GM18951 (cell line): Measurements from ENCODE around the gene HS3ST3A1.

Experiments
- POLR2A ChIP-seq: IDR thresholded peaks from 4 replicates; pipeline ENCODE4 v1.6.1; 2011; ENCODE audit warnings: mild to moderate bottlenecking; ENCODE audit not compliant: insufficient read length, insufficient read depth; ENCODE audit errors: extremely low read depth
- in situ Hi-C: fragments of 300-500 bp; cut with MboI; formaldehyde crosslinking; loops from one replicate; pipeline ENCODE4 v1.12.0; 2022; ENCODE audit warnings: low sequenced_read_pairs, mixed read lengths, inconsistent platforms; ENCODE audit not compliant: unreplicated experiment

HS3ST3A1 gene

DNA sequence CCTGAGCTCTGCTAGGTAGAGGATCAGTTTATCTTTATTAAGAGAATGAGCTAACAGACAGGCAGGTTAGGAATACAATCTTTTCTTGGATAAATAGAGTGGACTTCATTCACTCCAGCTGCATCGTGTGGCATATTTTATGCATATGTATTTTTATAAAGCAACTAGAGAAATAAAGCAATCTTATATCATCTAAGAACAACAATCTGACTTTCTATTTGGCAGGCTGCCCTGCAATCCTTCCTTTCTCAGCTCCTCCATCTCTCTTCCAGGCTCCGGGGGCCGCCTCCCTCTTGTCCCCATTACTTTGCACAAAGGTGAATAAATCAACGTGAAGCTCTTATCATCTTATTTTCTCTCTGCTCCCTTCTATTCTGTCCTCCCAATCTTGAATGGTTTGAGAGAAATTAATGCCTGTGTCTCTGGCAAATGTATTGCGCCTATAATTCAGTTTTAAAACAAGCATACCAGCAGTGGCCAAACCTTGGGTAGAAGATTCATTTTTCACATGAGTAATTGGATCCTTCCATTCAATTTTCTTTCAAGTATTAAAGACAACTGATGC lies 64.5 kb downstream of the HS3ST3A1 start:
- in situ Hi-C loops, result no loop called here

DNA sequence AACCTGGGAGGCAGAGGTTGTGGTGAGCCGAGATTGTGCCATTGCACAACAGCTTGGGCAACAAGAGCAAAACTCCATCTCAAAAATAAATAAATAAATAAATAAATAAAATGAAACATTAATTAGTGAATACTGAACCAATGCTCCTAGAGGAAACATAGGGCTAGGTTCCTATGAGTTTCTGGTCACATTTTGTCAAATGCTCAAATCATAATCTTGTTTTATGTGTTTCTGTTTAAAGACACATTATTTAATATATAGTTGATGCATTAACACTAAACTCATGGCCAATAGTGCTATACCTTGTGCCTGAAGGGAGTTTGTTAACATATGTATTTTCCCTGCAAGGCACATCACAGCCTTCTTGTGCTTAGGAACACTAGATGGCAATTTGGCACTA lies 66.8 kb downstream of the HS3ST3A1 start:
- TF ChIP-seq POLR2A, result no peak
- in situ Hi-C loops, result no loop called here

More for the DNA sequence above, 64.5 kb downstream of the HS3ST3A1 start:
- TF ChIP-seq POLR2A, result no peak

DNA sequence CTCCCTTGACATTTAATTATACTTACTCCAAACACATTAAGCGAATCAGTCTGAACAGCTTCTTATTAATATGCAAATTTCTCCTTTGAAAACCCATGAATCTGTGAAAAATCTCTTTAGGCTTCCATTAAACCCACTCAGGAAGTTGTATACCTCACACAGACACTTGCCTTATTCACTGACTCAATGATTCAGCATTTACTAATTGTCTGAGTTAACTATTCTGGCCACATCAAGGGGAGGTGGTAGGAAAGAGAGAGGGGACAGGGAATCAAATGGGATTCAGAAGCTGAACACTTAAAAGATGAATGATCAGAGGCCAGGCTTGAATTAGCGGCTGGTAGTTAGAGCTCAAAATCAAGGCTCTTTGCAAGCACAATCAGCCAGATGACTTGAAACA lies 70.0 kb downstream of the HS3ST3A1 start:
- in situ Hi-C loops, result no loop called here
- no peak for TF ChIP-seq POLR2A

DNA sequence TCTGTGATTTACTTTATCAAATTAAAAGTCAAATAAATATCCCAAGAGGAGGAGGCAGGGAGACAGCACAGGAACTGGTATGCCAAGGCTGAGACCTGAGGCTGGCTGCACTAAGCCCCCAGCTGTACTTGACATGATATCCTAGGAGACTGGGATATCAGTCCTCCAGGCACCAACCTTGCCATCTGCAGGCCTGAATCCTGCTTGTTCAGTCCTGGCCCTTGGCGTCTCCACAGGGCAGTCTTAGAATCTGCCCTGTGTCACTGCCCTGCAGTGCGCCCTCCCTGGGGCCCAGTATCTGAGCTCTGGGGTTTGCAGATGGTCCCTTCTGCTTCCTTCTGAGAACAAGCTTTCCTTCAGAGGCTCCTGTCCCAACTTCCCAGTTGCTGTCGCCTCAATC lies 75.9 kb downstream of the HS3ST3A1 start:
- no peak for TF ChIP-seq POLR2A
- in situ Hi-C loops, result no loop called here

DNA sequence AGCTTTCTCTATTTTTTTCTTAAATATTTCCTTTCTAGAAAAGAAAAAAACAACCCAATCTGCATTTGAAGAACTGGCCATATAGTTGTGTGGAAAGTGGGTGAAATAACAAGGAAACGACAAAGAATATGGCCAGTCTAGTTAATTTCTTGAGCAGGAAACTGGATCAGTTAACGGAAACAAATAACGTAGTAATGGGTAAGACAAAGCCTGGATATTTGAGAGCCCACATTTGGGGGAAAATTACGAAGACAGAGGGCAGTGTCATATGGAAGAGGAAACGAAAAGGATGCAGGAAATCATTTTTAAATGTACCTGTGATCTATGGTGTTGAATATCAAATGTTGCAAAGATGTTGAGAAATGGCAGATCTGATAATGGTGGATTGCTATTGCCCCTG lies 78.6 kb downstream of the HS3ST3A1 start:
- in situ Hi-C loops, result no loop called here
- TF ChIP-seq POLR2A, result no peak

DNA sequence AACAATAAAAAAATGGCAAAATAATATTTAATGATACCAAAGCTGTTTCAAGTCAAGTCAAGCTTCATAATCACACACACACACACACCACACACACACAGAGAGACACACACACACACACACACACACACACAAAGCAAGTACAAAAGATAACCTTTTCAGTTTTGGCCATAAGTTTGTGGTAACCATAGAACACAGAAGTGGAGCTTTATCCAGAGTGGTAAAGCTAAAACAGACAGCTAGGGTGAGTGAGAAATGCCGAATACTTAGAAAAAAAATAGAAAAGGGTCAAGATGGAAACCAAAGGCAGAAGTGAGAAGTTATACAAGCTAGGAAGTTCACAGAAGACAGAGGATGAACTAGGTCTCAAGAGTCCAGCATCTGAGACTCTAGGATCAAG lies 79.0 kb downstream of the HS3ST3A1 start:
- in situ Hi-C loops, result no loop called here
- no peak for TF ChIP-seq POLR2A

DNA sequence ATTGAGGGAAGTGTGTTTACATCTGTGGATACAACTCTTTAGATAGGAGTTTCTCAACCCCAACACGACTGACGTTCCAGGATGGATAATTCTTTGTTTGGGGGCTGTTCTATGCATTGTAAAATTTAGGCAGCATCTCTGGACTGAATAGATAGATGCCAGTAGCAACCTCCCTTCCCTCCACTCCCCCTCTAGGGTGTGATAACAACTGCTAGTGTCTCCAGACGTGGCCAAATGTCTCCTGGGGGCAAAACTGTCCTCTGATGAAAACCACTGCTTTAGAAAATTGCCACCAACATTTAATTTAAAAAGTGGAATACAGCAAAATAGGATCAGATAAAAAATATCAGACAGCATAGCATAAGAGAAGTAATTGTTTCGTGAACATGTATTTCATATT lies 79.9 kb downstream of the HS3ST3A1 start:
- TF ChIP-seq POLR2A, result no peak
- in situ Hi-C loops, result no loop called here

DNA sequence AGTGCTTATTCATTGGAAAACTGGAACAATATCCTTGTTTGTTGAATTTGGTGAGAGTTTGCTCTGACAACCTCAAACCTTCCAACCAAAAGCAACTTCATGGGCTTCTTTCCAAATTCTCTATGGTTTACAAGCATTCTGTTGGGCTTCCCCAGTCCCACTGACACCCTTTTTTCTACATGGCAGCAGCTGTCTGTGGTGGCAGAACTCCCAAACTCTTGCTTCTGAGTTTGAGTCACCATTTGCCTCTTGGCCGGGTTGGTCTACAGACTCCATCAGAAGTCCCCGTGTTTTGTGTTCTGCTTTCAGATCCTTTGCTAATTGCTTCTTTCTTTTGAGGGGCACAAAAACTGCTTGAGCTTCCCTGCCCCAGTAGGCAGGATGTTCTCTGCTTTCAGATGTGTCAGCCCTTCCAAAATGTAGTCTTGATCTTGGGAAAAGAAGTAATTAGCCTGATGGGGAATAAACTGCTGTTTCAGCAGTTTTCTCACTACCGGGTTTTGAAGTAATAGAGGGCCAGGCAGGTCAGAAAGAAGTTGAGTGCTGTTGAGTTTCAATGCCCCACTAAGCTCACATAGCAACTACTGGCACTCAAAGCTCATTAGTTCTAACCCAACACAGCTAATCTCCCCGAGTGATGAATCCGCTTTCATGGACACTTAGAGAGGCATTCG lies 80.7 kb downstream of the HS3ST3A1 start:
- TF ChIP-seq POLR2A, result no peak
- in situ Hi-C loops, result no loop called here

DNA sequence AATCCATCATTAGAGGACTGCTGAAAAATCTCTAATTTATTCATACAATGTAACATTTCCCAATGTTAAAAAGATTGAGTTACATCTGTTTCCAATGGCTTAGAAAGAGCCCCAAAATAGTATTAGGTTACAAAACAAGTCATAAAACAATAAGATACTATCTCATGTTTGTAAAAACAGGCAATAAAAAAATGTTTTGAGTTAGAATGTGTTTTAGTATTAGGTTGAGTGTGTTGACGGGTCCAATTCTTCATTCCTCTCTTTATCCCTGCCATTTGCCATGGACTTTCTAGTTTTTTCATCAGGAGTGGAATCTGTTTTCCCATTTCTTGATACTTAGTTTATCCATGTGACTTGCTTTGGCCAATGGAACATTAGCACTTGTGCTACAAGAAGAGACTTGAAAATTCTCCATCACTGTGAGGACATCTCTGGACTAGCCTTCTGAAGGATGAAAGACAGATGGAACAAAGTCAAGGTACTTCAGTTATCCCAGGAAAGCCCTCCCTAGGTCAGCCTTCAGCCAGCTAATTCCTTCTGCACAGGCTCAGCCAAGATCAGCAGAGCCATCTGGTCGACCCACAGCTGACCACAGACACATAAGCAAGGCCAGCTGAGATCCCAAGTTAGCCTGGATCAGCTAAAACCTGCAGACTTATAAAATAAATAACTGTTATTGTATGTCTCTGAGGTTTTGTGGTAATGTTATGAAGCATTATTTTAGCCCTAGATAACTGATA lies 83.3 kb downstream of the HS3ST3A1 start:
- in situ Hi-C loops, result no loop called here
- TF ChIP-seq POLR2A, result no peak

DNA sequence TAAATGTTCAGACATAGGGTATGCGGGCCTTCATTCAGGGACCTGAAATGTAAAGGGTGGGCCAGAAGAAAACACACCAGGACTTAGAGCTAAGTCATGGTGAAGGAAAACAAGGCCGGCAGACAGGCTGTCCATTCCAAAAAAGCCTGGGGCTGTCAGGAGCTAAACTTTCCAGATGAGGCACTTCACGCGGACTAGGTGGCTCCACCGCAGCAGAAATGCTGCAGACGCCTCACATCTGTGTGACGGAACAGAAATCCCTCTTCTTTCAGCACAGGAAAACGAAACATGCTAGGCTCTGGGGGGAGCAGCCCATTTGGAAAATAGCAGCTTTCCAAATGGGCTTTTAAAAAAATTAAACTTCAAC lies 88.7 kb downstream of the HS3ST3A1 start:
- in situ Hi-C loops, result no loop called here
- no peak for TF ChIP-seq POLR2A

DNA sequence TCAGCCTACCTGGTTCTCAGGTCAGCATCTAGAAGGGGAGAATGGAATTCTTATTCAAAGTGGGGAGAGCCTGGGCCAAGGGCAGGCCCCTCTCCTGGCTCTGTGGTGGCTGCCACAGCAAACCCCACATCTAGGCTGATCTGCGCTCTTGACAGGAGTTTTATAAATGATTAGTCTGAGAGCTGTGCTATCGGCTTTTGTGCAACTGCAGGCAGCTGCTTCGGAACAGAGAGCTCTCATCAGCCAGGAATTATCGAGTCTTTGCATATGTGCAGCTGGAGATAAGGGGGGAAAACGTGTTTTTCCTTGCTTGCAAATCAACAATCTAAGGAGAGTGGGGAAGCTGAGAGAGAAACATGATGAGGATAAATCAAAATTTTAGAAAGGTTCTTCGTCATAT lies 91.7 kb downstream of the HS3ST3A1 start:
- in situ Hi-C loops, result no loop called here

DNA sequence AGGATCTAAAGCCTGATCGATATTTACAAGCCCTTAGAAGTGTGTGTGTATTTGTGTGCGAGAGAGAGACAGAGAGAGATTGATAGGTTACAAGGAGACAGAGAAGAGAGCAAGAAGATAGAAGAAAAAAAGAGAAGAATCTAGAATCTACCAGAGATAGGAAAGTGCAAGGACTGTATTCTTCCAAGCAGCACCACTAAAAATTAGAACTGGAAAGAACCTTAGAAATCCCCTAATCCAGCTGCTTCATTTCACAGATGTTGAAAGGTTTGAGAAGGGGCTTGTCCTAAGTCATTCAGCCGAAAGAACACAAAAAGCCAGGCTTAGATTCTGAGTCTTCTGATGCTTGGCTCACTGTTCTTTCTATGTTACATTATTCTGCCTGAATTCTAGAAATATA lies 92.2 kb downstream of the HS3ST3A1 start:
- TF ChIP-seq POLR2A, result no peak
- in situ Hi-C loops, result no loop called here

More for the DNA sequence above, 91.7 kb downstream of the HS3ST3A1 start:
- no peak for TF ChIP-seq POLR2A

DNA sequence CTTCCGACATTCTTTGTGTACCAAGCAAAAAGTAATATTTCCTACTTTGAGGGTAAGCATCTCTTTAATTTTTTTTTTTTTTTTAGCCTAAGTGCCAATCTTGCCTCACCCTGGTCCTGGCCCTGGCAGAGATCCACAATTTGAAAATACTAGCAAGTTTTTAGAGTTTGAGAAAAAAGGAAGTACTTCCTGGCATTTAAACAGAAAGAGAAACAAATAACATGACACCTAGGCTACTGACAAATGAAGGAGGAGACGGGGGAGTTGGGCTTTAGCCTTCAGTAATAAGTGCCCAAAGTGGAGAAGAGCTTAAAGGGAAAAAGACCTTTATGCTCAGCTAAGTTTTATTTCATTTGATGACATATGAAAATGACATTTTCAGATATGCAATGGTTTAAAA lies 92.8 kb downstream of the HS3ST3A1 start:
- no peak for TF ChIP-seq POLR2A
- in situ Hi-C loops, result no loop called here

DNA sequence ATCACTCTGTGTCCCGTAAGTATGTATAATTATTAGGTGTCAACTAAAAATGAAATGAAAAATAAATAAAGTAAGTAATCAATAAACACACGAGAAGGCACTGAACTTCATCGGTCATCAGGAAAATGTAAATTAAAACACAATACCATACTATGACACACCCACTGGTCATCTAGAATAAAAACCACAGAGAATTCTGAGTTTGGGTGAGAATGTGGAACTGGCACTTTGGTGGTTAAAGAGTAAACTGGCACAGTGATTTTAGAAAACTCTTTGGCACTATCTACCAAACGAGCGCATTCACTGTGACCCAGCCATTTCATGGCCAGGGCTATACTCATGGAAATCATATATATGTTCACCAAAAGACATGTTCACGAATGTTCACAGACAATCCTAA lies 98.2 kb downstream of the HS3ST3A1 start:
- TF ChIP-seq POLR2A, result no peak

More for the DNA sequence above, 98.2 kb downstream of the HS3ST3A1 start:
- in situ Hi-C loops, result no loop called here
